WTC11 (cell line): ENCODE data around the gene CISD3.

ENCODE experiments used
- MYBL2 ChIP-seq: sonication (generic); formaldehyde crosslinking; IDR thresholded peaks from 2 replicates; pipeline ENCODE4 v1.8.1; 2023; ENCODE audit warnings: mild to moderate bottlenecking, moderate library complexity, missing genetic modification reagents
- TF ChIP-seq, protein P1 (sequence below): sonication (generic); formaldehyde crosslinking; IDR thresholded peaks from 2 replicates; pipeline ENCODE4 v1.8.0; 2022; ENCODE audit warnings: mild to moderate bottlenecking, missing genetic modification reagents
- TF ChIP-seq, protein P2 (sequence below): fragments of 200-600 bp; IDR thresholded peaks from 2 replicates; pipeline ENCODE4 v1.8.0; 2022; ENCODE audit warnings: antibody characterized with exemption
- TF ChIP-seq, protein P3 (sequence below): sonication (generic); formaldehyde crosslinking; IDR thresholded peaks from 2 replicates; pipeline ENCODE4 v1.8.1; 2023; ENCODE audit warnings: mild to moderate bottlenecking, missing genetic modification reagents, moderate library complexity
- TF ChIP-seq, protein P4 (sequence below): sonication (generic); formaldehyde crosslinking; IDR thresholded peaks from 2 replicates; pipeline ENCODE4 v1.8.0; 2022; ENCODE audit warnings: mild to moderate bottlenecking, missing genetic modification reagents

DNA sequence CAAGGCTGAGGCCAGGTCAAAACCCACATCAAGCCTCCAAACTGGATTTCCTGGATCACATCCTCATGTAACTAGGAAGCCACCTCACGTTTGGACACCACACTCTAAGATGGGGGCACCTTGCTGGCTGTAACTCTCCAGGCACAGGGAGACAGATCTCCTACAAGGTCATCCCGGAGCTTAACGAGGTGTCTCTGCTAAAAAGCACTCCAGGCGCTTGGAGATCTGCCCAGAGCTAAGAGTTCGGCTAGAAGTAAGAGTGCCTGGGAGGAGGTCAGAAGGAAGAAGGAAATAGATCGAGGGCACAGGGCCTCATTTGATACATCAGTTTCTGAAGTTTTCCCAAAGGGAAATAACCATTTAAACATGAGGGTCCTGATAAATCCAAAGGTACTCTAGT, 38.3 kb downstream of the CISD3 start:
- TF ChIP-seq, protein P1, sequence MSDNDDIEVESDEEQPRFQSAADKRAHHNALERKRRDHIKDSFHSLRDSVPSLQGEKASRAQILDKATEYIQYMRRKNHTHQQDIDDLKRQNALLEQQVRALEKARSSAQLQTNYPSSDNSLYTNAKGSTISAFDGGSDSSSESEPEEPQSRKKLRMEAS (CRISPR knock-in tag), result no peak
- TF ChIP-seq, protein P2, sequence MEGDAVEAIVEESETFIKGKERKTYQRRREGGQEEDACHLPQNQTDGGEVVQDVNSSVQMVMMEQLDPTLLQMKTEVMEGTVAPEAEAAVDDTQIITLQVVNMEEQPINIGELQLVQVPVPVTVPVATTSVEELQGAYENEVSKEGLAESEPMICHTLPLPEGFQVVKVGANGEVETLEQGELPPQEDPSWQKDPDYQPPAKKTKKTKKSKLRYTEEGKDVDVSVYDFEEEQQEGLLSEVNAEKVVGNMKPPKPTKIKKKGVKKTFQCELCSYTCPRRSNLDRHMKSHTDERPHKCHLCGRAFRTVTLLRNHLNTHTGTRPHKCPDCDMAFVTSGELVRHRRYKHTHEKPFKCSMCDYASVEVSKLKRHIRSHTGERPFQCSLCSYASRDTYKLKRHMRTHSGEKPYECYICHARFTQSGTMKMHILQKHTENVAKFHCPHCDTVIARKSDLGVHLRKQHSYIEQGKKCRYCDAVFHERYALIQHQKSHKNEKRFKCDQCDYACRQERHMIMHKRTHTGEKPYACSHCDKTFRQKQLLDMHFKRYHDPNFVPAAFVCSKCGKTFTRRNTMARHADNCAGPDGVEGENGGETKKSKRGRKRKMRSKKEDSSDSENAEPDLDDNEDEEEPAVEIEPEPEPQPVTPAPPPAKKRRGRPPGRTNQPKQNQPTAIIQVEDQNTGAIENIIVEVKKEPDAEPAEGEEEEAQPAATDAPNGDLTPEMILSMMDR, result no peak
- TF ChIP-seq, protein P3, sequence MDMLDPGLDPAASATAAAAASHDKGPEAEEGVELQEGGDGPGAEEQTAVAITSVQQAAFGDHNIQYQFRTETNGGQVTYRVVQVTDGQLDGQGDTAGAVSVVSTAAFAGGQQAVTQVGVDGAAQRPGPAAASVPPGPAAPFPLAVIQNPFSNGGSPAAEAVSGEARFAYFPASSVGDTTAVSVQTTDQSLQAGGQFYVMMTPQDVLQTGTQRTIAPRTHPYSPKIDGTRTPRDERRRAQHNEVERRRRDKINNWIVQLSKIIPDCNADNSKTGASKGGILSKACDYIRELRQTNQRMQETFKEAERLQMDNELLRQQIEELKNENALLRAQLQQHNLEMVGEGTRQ, result no peak
- TF ChIP-seq, protein P4, sequence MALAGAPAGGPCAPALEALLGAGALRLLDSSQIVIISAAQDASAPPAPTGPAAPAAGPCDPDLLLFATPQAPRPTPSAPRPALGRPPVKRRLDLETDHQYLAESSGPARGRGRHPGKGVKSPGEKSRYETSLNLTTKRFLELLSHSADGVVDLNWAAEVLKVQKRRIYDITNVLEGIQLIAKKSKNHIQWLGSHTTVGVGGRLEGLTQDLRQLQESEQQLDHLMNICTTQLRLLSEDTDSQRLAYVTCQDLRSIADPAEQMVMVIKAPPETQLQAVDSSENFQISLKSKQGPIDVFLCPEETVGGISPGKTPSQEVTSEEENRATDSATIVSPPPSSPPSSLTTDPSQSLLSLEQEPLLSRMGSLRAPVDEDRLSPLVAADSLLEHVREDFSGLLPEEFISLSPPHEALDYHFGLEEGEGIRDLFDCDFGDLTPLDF, result no peak
- no peak for TF ChIP-seq MYBL2 (CRISPR knock-in tag)
